ENCODE results near the gene THEMIS.

- TF ChIP-seq FOXM1 (IDR thresholded peaks at IDR 0.05; ENCODE audit: low read depth, low read length) (no peak), CTCF (IDR thresholded peaks at IDR 0.05 in 2 of 3, conservative IDR thresholded peaks at IDR 0.05 in 1 of 3; ENCODE audit: control insufficient read depth in 2 of 3, extremely low read depth in 1 of 3, insufficient read depth in 1 of 3, low read depth in 3 of 3, low read length in 3 of 3) (no peak)
These were observed 31.0 kb downstream of the THEMIS start for GRCh38 chr6:127869772-127870404.

Measured in GM12878 (cell line).